Epithelial cell of prostate (primary cell): Measurements from ENCODE around the gene F10.

Experiments used
- DNase-seq: peaks from one replicate; pipeline ENCODE4 v3.0.0-alpha.2; 2011; ENCODE audit warnings: low read depth, low spot score
- H3K27ac ChIP-seq: fragments of 450-650 bp; 2 replicates; pipeline ENCODE4 v1.5.1; 2017; ENCODE audit warnings: mild to moderate bottlenecking

The F10 gene

DNA sequence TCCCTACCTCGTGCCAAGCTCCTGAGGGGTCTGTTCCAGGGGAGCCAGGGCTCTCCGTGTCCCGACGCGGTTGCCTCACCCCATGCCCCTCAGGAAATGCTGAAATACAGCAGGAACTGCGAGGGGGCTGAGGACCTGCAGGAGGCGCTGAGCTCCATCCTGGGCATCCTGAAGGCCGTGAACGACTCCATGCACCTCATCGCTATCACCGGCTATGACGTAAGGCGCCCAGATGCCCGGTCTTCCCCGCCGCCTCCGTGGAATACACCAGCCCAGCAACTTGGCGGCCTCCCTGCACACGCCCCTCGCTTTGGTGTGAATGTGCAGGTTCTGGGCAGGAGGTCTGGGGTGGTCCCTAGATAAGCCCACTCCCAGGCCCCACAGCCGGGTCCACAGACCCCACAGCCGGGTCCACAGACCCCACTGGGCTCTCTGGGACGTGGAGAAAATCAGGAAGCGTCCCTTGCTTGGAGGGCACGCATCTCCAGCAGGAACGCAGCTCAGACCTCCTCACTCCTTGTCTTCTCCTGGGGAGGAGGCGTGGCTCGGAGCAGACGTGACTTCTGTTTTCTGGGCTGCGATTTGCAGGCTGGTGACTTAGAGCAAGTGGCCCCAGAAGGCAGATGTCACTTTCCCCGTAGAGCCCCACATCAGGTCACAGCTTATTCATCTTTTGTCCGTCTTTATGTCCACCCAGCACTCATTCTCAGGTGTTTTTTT is 36.4 kb upstream of the F10 start:
- no peak overlapping the region for H3K27ac ChIP-seq
- no peak for DNase-seq

- no peak for DNase-seq
- H3K27ac ChIP-seq: no peak overlapping the region
Observed at GRCh38 chr13:113086991-113087922, 35.3 kb upstream of the F10 start.

- H3K27ac ChIP-seq: no peak overlapping the region
- no peak for DNase-seq
Observed at GRCh38 chr13:113087923-113088690, 34.5 kb upstream of the F10 start.

- H3K27ac ChIP-seq: no peak overlapping the region
- no peak for DNase-seq
Observed at GRCh38 chr13:113088691-113089020, 33.9 kb upstream of the F10 start.

- no peak overlapping the region for H3K27ac ChIP-seq
- DNase-seq: no peak
Observed at GRCh38 chr13:113089693-113090414, 32.7 kb upstream of the F10 start.

DNA sequence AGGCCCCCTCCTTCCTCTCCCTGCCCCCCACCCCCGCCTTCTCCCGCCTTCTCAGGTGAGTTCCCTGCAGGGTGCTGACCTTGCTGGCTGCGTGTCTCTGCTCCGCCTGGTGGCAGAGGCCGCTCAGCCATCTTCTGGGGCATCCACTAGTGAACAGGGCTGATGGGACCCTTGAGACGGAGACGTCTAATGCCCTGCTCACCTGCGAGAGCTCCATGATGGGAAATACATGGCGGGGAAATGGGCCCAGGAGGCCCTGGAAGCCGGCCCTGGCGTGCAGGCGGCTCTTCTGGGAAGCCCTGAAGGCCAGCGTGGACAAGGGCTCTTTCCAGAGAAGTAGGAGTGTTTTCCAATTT is 32.2 kb upstream of the F10 start:
- no peak for DNase-seq
- H3K27ac ChIP-seq: no peak overlapping the region

DNA sequence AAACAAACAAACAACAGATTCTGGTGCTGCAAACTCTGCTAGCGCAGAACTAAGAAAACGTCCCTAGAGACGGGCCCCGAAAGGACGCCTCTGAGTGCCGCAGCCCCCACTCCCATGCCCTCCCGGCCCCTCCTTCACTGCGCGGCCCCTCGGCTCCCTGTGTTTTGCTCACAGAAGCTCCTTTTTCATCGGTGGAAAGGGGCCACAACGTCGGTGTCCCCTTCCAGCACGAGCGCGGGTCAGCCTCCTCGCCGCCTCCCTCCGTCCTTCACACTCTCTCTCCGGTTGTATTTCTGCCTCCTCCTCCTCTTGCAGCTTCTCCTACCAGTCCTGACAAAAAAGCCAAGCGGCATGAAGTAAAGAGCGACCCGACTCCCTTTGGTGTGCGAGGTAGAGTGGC is 31.8 kb upstream of the F10 start:
- DNase-seq: no peak
- H3K27ac ChIP-seq: no peak overlapping the region

GRCh38 chr13:113091211-113091771 is 31.3 kb upstream of the F10 start:
- no peak for DNase-seq
- no peak overlapping the region for H3K27ac ChIP-seq

- no peak overlapping the region for H3K27ac ChIP-seq
Observed at GRCh38 chr13:113091891-113092775, 30.5 kb upstream of the F10 start.

DNA sequence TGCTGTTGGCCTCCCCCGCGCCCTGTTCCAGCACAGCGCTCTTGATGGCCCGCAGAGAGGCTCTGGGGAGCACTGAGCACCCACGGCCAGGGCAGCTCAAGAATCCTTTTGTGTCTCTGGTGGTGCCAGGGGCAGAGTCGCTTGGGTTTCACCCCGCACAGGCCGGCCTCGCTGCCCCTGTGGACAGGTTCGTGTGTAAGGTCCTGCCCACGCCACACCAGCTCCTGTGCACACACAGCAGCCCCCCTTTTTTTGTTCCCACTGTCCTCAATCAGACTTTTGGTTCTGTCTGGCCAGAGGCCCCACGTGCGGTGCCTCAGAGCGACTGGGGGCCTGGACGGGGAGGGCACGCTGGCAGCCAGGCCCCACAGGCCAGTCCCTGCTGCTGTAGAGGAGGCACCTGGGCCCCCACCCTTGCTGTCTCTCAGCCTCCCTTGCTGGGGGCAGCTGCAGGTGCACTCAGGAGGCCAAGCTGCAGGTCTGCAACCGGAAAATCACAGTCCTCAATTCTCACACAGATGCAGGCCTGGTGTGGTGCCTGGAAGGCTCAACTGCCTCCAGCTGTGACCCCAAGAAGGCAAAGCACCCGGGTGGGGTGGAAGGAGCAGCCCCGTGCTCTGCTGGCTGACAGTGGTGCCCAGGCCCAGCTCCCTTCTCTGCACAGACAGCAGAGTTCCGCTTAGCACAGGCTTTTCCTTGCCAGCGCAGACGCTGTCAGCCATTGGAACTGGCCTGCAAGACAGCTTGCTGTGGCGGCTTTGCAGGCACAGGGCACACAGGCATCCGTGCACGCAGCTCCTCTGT is 29.6 kb upstream of the F10 start:
- no peak overlapping the region for H3K27ac ChIP-seq

More at GRCh38 chr13:113091891-113092775, 30.5 kb upstream of the F10 start:
- no peak for DNase-seq

GRCh38 chr13:113093580-113094409 is 28.8 kb upstream of the F10 start:
- DNase-seq: no peak
- H3K27ac ChIP-seq: no peak overlapping the region

More for the DNA sequence above, 29.6 kb upstream of the F10 start:
- no peak for DNase-seq

GRCh38 chr13:113094410-113094800 is 28.2 kb upstream of the F10 start:
- H3K27ac ChIP-seq: no peak overlapping the region
- DNase-seq: no peak

DNA sequence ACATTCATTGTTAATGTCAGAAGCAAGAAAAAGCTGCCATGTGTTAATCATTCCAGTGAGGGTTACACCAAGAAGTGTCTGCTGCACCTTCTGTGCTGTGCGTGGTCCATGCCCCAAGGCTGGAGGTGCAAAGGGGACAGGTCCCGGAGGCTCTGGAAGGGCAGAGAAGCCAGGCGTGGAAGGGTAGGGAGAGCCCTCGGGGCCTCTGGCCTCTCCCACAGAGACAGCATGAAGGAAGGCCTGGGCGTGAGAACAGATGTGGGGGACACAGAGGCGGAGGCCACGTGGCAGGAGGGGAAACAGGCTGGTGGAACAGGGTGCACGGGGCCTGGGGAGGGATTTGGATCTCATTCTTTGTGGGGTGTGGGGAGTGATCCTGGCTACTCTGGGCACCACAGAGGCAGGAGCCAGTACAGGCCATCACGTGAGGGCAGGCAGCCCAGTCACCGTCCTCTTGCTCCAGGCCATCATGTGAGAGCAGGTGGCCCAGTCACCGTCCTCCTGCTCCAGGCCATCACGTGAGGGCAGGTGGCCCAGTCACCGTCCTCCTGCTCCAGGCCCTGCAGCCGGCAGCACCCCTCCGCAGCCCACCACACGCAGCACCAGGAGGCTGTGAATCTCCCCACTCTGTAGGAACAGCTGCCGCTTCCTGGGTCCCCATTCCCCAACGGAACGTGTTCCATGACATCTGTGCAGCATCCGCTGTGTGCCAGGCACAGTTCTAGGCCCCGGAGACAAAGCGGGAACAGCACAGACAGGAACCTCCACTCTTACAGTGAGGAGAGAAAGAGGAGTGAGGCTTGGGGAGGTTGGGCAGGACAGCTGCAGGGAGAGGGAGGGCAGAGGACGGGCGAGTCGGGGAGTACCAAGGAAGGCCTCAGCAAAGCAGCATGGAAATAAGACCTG is 27.2 kb upstream of the F10 start:
- DNase-seq: no peak
- no peak overlapping the region for H3K27ac ChIP-seq

DNA sequence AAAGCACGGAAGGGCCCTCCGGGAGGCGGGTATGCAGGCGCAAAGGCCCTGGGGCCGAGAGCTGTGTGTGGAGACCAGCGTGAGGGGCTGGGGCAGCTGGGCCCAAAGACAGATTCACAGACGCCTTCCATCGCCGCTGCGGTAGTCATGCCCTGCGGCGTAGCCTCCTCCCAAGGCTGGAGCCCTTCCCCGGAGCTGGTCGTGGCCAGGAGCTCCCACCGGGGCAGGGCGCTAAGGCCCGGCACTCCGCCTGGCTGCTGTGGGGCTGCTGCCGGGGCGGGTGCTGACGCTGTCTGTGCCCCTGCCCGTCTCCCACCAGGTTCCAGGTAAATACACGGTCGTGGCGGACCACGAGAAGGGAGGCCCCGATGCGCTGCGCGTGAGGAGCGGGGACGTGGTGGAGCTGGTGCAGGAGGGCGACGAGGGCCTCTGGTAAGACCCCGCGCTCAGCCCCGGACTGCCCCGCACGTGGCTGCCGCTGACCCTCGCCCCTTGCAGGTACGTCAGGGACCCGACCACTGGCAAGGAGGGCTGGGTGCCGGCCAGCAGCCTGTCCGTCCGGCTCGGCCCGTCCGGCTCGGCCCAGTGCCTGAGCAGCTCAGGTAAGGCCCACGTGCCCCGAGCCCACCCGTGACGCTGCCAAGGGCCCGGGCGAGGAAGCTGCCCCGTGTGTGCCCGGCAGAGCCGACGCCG is 26.4 kb upstream of the F10 start:
- DNase-seq: no peak
- H3K27ac ChIP-seq: no peak overlapping the region

- no peak for DNase-seq
Observed at GRCh38 chr13:113096745-113097305, 25.8 kb upstream of the F10 start.

More at GRCh38 chr13:113096745-113097305, 25.8 kb upstream of the F10 start:
- H3K27ac ChIP-seq: no peak overlapping the region
